WTC11 (cell line): ENCODE data around the gene ARID1A. TPM values are rescaled to one million over a fixed set of nuclear protein-coding genes. Genes with fewer than 3 reads are reported as not detected.

Source experiments
- ATAC-seq: fragments of 200-7000 bp; cut with Tn5 transposase; 2 replicates; pipeline ENCODE4 v1.10.0; 2021; ENCODE audit warnings: mild to moderate bottlenecking, moderate library complexity
- CTCF ChIA-PET: fragments of 300-600 bp; sonication (Branson Sonifier 250); formaldehyde crosslinking; loops from one replicate; lab custom pipeline; 2021; ENCODE audit warnings: antibody characterized with exemption; lab: Charles Lee
- POLR2A ChIA-PET: fragments of 350-600 bp; sonication (Branson Sonifier 250); formaldehyde crosslinking; loops from one replicate; lab custom pipeline; 2021; ENCODE audit warnings: antibody characterized with exemption; lab: Charles Lee
- DNase-seq: peaks from one replicate; pipeline ENCODE4 v3.0.0; 2021; ENCODE audit warnings: low spot score
- H3K27ac Mint-ChIP-seq: 2 replicates; pipeline ENCODE4 v1.8.0; 2021; ENCODE audit warnings: mixed read lengths
- H3K27me3 Mint-ChIP-seq: 2 replicates; pipeline ENCODE4 v1.8.0; 2021; ENCODE audit warnings: low read depth, mild to moderate bottlenecking, moderate library complexity, mixed read lengths
- H3K36me3 Mint-ChIP-seq: 2 replicates; pipeline ENCODE4 v1.8.0; 2021; ENCODE audit warnings: mixed read lengths
- H3K4me1 Mint-ChIP-seq: 2 replicates; pipeline ENCODE4 v1.8.0; 2022; ENCODE audit warnings: mixed read lengths
- H3K4me3 Mint-ChIP-seq: 2 replicates; pipeline ENCODE4 v1.8.0; 2021; ENCODE audit warnings: mild to moderate bottlenecking, moderate library complexity, mixed read lengths
- H3K9me3 Mint-ChIP-seq: 2 replicates; pipeline ENCODE4 v1.8.0; 2021; ENCODE audit warnings: mixed read lengths
- AR ChIP-seq: fragments of 250-450 bp; sonication (Bioruptor Pico); IDR thresholded peaks from 2 replicates; pipeline ENCODE4 v1.9.0; 2021; ENCODE audit warnings: mild to moderate bottlenecking
- ATF1 ChIP-seq: sonication (generic); formaldehyde crosslinking; IDR thresholded peaks from 2 replicates; pipeline ENCODE4 v1.8.1; 2023; ENCODE audit warnings: mild to moderate bottlenecking, moderate library complexity, missing genetic modification reagents
- CBFB ChIP-seq: sonication (generic); formaldehyde crosslinking; IDR thresholded peaks from 2 replicates; pipeline ENCODE4 v1.8.1; 2022; ENCODE audit warnings: mild to moderate bottlenecking, low read depth, missing genetic modification reagents
- EMX1 ChIP-seq: fragments of 250-450 bp; sonication (Bioruptor Pico); IDR thresholded peaks from 2 replicates; pipeline ENCODE4 v1.8.0; 2021; ENCODE audit warnings: mild to moderate bottlenecking
- ETV6 ChIP-seq: sonication (generic); formaldehyde crosslinking; IDR thresholded peaks from 2 replicates; pipeline ENCODE4 v1.8.1; 2022; ENCODE audit warnings: mild to moderate bottlenecking, missing genetic modification reagents
- HMGA2 ChIP-seq: fragments of 250-450 bp; sonication (Bioruptor Pico); IDR thresholded peaks from 2 replicates; pipeline ENCODE4 v1.4.0; 2021; ENCODE audit warnings: mild to moderate bottlenecking, moderate library complexity
- IRF2 ChIP-seq: sonication (generic); formaldehyde crosslinking; IDR thresholded peaks from 2 replicates; pipeline ENCODE4 v1.8.0; 2022; ENCODE audit warnings: low read depth, missing genetic modification reagents, borderline replicate concordance
- MLX ChIP-seq: sonication (generic); formaldehyde crosslinking; IDR thresholded peaks from 2 replicates; pipeline ENCODE4 v1.8.1; 2023; ENCODE audit warnings: mild to moderate bottlenecking, missing genetic modification reagents, moderate library complexity
- MXD4 ChIP-seq: fragments of 250-450 bp; sonication (Bioruptor Pico); IDR thresholded peaks from 2 replicates; pipeline ENCODE4 v1.8.0; 2021; ENCODE audit warnings: mild to moderate bottlenecking, moderate library complexity, borderline replicate concordance
- NFATC4 ChIP-seq: fragments of 250-450 bp; sonication (Bioruptor Pico); IDR thresholded peaks from 2 replicates; pipeline ENCODE4 v1.9.0; 2021; ENCODE audit warnings: mild to moderate bottlenecking
- RELA ChIP-seq: sonication (generic); formaldehyde crosslinking; IDR thresholded peaks from 2 replicates; pipeline ENCODE4 v1.8.1; 2022; ENCODE audit warnings: missing genetic modification reagents, mild to moderate bottlenecking, borderline replicate concordance
- ZNF121 ChIP-seq: sonication (generic); formaldehyde crosslinking; IDR thresholded peaks from 2 replicates; pipeline ENCODE4 v1.8.0; 2023; ENCODE audit warnings: missing genetic modification reagents
- total RNA-seq: library from RNA; stranded (reverse); gene quantifications from 3 replicates; pipeline ENCODE4 v1.2.3, GENCODE V29; 2021
- TF ChIP-seq, protein P1 (sequence below): sonication (generic); formaldehyde crosslinking; IDR thresholded peaks from 2 replicates; pipeline ENCODE4 v1.8.1; 2023; ENCODE audit warnings: mild to moderate bottlenecking, moderate library complexity, missing genetic modification reagents
- TF ChIP-seq, protein P2 (sequence below): sonication (generic); formaldehyde crosslinking; conservative IDR thresholded peaks from 2 replicates; pipeline ENCODE4 v1.8.1; 2023; ENCODE audit warnings: mild to moderate bottlenecking, low read depth, missing genetic modification reagents, moderate library complexity
- TF ChIP-seq, protein P3 (sequence below): fragments of 200-600 bp; IDR thresholded peaks from 2 replicates; pipeline ENCODE4 v1.8.0; 2022; ENCODE audit warnings: antibody characterized with exemption
- TF ChIP-seq, protein P4 (sequence below): sonication (generic); formaldehyde crosslinking; IDR thresholded peaks from 2 replicates; pipeline ENCODE4 v1.8.0; 2022; ENCODE audit warnings: mild to moderate bottlenecking, missing genetic modification reagents
- TF ChIP-seq, protein P5 (sequence below): sonication (generic); formaldehyde crosslinking; IDR thresholded peaks from 2 replicates; pipeline ENCODE4 v1.8.1; 2023; ENCODE audit warnings: mild to moderate bottlenecking, missing genetic modification reagents, moderate library complexity
- TF ChIP-seq, protein P6 (sequence below): sonication (generic); formaldehyde crosslinking; IDR thresholded peaks from 2 replicates; pipeline ENCODE4 v1.8.1; 2022; ENCODE audit warnings: low read depth, mild to moderate bottlenecking, moderate library complexity, missing genetic modification reagents, borderline replicate concordance
- TF ChIP-seq, protein P7 (sequence below): fragments of 250-450 bp; sonication (Bioruptor Pico); IDR thresholded peaks from 2 replicates; pipeline ENCODE4 v1.9.0; 2021; ENCODE audit warnings: mild to moderate bottlenecking

ARID1A gene
- total RNA-seq, 1 experiment from 2014 or later = 98.0 TPM

- TF ChIP-seq, protein P1, sequence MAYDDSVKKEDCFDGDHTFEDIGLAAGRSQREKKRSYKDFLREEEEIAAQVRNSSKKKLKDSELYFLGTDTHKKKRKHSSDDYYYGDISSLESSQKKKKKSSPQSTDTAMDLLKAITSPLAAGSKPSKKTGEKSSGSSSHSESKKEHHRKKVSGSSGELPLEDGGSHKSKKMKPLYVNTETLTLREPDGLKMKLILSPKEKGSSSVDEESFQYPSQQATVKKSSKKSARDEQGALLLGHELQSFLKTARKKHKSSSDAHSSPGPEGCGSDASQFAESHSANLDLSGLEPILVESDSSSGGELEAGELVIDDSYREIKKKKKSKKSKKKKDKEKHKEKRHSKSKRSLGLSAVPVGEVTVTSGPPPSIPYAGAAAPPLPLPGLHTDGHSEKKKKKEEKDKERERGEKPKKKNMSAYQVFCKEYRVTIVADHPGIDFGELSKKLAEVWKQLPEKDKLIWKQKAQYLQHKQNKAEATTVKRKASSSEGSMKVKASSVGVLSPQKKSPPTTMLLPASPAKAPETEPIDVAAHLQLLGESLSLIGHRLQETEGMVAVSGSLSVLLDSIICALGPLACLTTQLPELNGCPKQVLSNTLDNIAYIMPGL (CRISPR knock-in tag) = peak; percentile 90
- TF ChIP-seq CBFB (CRISPR knock-in tag) = no peak
- peak; percentile 80; the same call in 1 of the 2 replicates for TF ChIP-seq MLX (CRISPR knock-in tag)
- TF ChIP-seq HMGA2 (CRISPR knock-in tag) = no peak
- TF ChIP-seq, protein P2, sequence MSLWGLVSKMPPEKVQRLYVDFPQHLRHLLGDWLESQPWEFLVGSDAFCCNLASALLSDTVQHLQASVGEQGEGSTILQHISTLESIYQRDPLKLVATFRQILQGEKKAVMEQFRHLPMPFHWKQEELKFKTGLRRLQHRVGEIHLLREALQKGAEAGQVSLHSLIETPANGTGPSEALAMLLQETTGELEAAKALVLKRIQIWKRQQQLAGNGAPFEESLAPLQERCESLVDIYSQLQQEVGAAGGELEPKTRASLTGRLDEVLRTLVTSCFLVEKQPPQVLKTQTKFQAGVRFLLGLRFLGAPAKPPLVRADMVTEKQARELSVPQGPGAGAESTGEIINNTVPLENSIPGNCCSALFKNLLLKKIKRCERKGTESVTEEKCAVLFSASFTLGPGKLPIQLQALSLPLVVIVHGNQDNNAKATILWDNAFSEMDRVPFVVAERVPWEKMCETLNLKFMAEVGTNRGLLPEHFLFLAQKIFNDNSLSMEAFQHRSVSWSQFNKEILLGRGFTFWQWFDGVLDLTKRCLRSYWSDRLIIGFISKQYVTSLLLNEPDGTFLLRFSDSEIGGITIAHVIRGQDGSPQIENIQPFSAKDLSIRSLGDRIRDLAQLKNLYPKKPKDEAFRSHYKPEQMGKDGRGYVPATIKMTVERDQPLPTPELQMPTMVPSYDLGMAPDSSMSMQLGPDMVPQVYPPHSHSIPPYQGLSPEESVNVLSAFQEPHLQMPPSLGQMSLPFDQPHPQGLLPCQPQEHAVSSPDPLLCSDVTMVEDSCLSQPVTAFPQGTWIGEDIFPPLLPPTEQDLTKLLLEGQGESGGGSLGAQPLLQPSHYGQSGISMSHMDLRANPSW (CRISPR knock-in tag) = no peak
- no peak for TF ChIP-seq IRF2 (CRISPR knock-in tag)
- TF ChIP-seq EMX1 (CRISPR knock-in tag) = no peak
- no peak for TF ChIP-seq MXD4 (CRISPR knock-in tag)
- no peak for TF ChIP-seq NFATC4 (CRISPR knock-in tag)
- TF ChIP-seq, protein P3, sequence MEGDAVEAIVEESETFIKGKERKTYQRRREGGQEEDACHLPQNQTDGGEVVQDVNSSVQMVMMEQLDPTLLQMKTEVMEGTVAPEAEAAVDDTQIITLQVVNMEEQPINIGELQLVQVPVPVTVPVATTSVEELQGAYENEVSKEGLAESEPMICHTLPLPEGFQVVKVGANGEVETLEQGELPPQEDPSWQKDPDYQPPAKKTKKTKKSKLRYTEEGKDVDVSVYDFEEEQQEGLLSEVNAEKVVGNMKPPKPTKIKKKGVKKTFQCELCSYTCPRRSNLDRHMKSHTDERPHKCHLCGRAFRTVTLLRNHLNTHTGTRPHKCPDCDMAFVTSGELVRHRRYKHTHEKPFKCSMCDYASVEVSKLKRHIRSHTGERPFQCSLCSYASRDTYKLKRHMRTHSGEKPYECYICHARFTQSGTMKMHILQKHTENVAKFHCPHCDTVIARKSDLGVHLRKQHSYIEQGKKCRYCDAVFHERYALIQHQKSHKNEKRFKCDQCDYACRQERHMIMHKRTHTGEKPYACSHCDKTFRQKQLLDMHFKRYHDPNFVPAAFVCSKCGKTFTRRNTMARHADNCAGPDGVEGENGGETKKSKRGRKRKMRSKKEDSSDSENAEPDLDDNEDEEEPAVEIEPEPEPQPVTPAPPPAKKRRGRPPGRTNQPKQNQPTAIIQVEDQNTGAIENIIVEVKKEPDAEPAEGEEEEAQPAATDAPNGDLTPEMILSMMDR = no peak
- no peak for TF ChIP-seq ATF1 (CRISPR knock-in tag)
- TF ChIP-seq AR (CRISPR knock-in tag) = no peak
Observed at GRCh38 chr1:26695356-26696118, at the start of gene ARID1A (continued).

GRCh38 chr1:26664802-26665201 lies 31.0 kb upstream of the ARID1A start:
- H3K4me3 Mint-ChIP-seq = no peak overlapping the region
- ChIA-PET CTCF (interaction anchor here (1.0 to 3.7 kb wide), 3 partner anchors 12 to 61 kb away, joined by 3 to 22 read pairs (median 4); no protein-coding TSS in a partner anchor), POLR2A (interaction anchor here (0.6 kb wide), 1 partner anchor 845 kb away, joined by 3 read pairs; the partner anchor contains the start of gene MTFR1L)
- H3K27me3 Mint-ChIP-seq = no peaks in the 10 kb centered on the region
- ATAC-seq (no peak), DNase-seq (no peak)
- no peaks in the 10 kb centered on the region for H3K36me3 Mint-ChIP-seq
- no peaks in the 10 kb centered on the region for H3K9me3 Mint-ChIP-seq
- H3K4me1 Mint-ChIP-seq = peaks cover 5% of the 10 kb centered on the region
- H3K27ac Mint-ChIP-seq = no peak overlapping the region
- TF ChIP-seq, protein P4, sequence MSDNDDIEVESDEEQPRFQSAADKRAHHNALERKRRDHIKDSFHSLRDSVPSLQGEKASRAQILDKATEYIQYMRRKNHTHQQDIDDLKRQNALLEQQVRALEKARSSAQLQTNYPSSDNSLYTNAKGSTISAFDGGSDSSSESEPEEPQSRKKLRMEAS (CRISPR knock-in tag) = no peak
- TF ChIP-seq, protein P5, sequence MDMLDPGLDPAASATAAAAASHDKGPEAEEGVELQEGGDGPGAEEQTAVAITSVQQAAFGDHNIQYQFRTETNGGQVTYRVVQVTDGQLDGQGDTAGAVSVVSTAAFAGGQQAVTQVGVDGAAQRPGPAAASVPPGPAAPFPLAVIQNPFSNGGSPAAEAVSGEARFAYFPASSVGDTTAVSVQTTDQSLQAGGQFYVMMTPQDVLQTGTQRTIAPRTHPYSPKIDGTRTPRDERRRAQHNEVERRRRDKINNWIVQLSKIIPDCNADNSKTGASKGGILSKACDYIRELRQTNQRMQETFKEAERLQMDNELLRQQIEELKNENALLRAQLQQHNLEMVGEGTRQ (CRISPR knock-in tag) = no peak
- TF ChIP-seq, protein P6, sequence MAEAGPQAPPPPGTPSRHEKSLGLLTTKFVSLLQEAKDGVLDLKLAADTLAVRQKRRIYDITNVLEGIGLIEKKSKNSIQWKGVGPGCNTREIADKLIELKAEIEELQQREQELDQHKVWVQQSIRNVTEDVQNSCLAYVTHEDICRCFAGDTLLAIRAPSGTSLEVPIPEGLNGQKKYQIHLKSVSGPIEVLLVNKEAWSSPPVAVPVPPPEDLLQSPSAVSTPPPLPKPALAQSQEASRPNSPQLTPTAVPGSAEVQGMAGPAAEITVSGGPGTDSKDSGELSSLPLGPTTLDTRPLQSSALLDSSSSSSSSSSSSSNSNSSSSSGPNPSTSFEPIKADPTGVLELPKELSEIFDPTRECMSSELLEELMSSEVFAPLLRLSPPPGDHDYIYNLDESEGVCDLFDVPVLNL (CRISPR knock-in tag) = no peak
- TF ChIP-seq RELA (CRISPR knock-in tag) = no peak
- TF ChIP-seq ZNF121 (CRISPR knock-in tag) = no peak
- TF ChIP-seq ETV6 (CRISPR knock-in tag) = no peak
- TF ChIP-seq, protein P2 (CRISPR knock-in tag) = no peak
- TF ChIP-seq, protein P7, sequence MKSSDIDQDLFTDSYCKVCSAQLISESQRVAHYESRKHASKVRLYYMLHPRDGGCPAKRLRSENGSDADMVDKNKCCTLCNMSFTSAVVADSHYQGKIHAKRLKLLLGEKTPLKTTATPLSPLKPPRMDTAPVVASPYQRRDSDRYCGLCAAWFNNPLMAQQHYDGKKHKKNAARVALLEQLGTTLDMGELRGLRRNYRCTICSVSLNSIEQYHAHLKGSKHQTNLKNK (CRISPR knock-in tag) = no peak
